ENCODE measurements around the gene IFI35. TPM values are rescaled to one million over a fixed set of nuclear protein-coding genes. Genes with fewer than 3 reads are reported as not detected.

IFI35 gene
- total and polyA plus RNA-seq, 9 of the 15 experiments (the other 6 are each of a cell fraction or from before 2014, with no cell fraction given) = 4.4 to 13.1 (median 10.2) TPM

DNA sequence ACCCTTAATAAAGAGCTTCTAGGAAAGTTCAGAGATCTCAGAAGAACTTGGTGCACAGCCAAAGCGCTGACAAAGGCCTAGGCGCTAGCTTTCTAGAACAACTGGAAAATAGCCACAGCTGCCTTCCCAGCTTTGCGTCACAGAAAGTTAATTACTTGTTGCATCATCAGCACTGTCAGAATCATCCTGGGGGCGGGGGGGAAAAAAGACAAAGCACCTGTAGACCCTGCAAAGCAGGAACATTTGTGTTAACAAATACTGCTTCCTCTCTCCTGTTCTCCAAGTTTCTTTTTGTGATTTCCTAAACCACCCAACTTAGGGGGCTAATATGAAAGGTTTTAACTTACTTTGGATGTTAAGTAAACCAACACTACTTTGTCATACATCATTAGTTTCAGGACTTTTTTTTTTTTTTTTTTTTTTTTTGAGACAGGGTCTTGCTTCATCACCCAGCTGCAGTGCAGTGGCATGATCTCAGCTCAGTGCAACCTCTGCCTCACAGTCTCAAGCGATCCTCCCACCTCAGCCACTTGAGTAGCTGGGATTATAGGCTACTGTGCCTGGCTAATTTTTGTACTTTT, 37.5 kb upstream of the IFI35 start (continued):
- TF ChIP-seq, protein P1, sequence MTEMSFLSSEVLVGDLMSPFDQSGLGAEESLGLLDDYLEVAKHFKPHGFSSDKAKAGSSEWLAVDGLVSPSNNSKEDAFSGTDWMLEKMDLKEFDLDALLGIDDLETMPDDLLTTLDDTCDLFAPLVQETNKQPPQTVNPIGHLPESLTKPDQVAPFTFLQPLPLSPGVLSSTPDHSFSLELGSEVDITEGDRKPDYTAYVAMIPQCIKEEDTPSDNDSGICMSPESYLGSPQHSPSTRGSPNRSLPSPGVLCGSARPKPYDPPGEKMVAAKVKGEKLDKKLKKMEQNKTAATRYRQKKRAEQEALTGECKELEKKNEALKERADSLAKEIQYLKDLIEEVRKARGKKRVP (CRISPR knock-in tag; IDR thresholded peaks at IDR 0.05) = 0 out of 2 replicates have a peak, but pooled peaks have one; percentile 37
- TF ChIP-seq CREM (IDR thresholded peaks at IDR 0.05; ENCODE audit: low read depth) = peak; percentile 73; the same call in 1 of the 2 replicates
- no peak for TF ChIP-seq ZFPM2 (CRISPR knock-in tag; IDR thresholded peaks at IDR 0.05)
- peak; percentile 88 for TF ChIP-seq ATF7 (IDR thresholded peaks at IDR 0.05)
- TF ChIP-seq MEIS2 (IDR thresholded peaks at IDR 0.05; ENCODE audit: partially characterized antibody) = peak; percentile 44
- peak; percentile 10 for TF ChIP-seq TAF9B (IDR thresholded peaks at IDR 0.05; ENCODE audit: partially characterized antibody)
- TF ChIP-seq ATF1 (CRISPR knock-in tag; IDR thresholded peaks at IDR 0.05) = no peak
- TF ChIP-seq ATF1 (tag; IDR thresholded peaks at IDR 0.05) = peak; percentile 77

DNA sequence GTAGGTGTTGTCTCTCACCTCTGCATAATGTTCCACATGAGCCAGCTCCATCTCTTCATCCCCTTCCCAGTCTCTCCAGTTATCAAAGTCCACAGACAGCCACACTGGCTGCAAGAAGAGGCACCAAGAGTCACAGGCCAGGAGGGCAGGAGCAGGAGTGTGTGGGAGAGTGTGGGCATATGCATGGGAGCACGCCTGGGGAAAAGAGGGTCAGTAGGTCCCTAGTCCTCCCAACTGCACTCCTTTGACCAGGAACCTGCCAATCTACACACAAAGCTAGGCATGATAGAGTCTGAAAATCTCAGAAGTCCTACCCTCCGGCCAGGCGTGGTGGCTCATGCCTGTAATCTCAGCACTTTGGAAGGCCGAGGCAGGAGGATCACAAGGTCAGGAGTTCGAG, 35.0 kb upstream of the IFI35 start:
- POLR2A ChIA-PET = interaction anchor here (1.0 to 1.3 kb wide), 3 partner anchors 19 to 53 kb away, joined by 3 to 4 read pairs (median 3); partner anchors contain the start of gene RPL27
- ATAC-seq (no peak), FAIRE-seq (no peak), DNase-seq (ENCODE audit: extremely low read depth in 1 of 4, low spot score in 3 of 4) (no peak)
- H3K9ac ChIP-seq (ENCODE audit: insufficient read depth in 1 of 2, low read depth in 2 of 2, low read length in 2 of 2) = no peak overlapping the region
- H3K27ac ChIP-seq (ENCODE audit: extremely low read depth, low read depth, low read length) = no peak overlapping the region
- H2AFZ ChIP-seq (ENCODE audit: low read depth, low read length) = no peak overlapping the region
- no TSS peak for BruUV-seq (replicated peaks)
- intact Hi-C loops (cut with micrococcal nuclease) (no loop called here), in situ Hi-C loops (cut with MboI) (no loop called here)
- no peaks in the 10 kb centered on the region for H3K9me3 ChIP-seq (replicated peaks; ENCODE audit: control insufficient read depth, insufficient read depth, low read depth, low read length)
- CTCF ChIA-PET (ENCODE audit: low intra/inter-chr PET ratio) = no interaction called here
- H3K79me2 ChIP-seq (ENCODE audit: control insufficient read depth, insufficient read depth, low read length) = no peaks in the 10 kb centered on the region
- H3K27me3 ChIP-seq (ENCODE audit: control insufficient read depth in 2 of 2, insufficient read depth in 2 of 2, low read length in 2 of 2) = no peaks in the 10 kb centered on the region
- H4K20me1 ChIP-seq (replicated peaks; ENCODE audit: control insufficient read depth, insufficient read depth, low read length) = no peaks in the 10 kb centered on the region
- H3K9me1 ChIP-seq (ENCODE audit: control insufficient read depth, insufficient read depth, low read length) = no peaks in the 10 kb centered on the region
- H3K36me3 ChIP-seq (ENCODE audit: control insufficient read depth, insufficient read depth, low read length) = 0 out of 3 replicates have a peak, but pooled peaks cover 3% of the 10 kb centered on the region
- no peak overlapping the region for H3K4me2 ChIP-seq (ENCODE audit: insufficient read depth, low read length)
- peaks cover 6 to 7% of the 10 kb centered on the region in 2 experiments; a peak in 3 of 5 replicates for H3K4me1 ChIP-seq (replicated peaks in 1 of 2; ENCODE audit: control insufficient read depth in 2 of 2, insufficient read depth in 2 of 2, low read length in 2 of 2)
- 72% methylated on average over 5 of the region's 5 CpGs for WGBS (ENCODE audit: insufficient coverage, low coverage, missing lambda C conversion rate)
- no peak overlapping the region for H3K4me3 ChIP-seq
- TF ChIP-seq, protein P2, sequence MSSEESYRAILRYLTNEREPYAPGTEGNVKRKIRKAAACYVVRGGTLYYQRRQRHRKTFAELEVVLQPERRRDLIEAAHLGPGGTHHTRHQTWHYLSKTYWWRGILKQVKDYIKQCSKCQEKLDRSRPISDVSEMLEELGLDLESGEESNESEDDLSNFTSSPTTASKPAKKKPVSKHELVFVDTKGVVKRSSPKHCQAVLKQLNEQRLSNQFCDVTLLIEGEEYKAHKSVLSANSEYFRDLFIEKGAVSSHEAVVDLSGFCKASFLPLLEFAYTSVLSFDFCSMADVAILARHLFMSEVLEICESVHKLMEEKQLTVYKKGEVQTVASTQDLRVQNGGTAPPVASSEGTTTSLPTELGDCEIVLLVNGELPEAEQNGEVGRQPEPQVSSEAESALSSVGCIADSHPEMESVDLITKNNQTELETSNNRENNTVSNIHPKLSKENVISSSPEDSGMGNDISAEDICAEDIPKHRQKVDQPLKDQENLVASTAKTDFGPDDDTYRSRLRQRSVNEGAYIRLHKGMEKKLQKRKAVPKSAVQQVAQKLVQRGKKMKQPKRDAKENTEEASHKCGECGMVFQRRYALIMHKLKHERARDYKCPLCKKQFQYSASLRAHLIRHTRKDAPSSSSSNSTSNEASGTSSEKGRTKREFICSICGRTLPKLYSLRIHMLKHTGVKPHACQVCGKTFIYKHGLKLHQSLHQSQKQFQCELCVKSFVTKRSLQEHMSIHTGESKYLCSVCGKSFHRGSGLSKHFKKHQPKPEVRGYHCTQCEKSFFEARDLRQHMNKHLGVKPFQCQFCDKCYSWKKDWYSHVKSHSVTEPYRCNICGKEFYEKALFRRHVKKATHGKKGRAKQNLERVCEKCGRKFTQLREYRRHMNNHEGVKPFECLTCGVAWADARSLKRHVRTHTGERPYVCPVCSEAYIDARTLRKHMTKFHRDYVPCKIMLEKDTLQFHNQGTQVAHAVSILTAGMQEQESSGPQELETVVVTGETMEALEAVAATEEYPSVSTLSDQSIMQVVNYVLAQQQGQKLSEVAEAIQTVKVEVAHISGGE (CRISPR knock-in tag; IDR thresholded peaks at IDR 0.05) = no peak
- no peak for TF ChIP-seq COPS2 (conservative IDR thresholded peaks at IDR 0.05)
- no peak for TF ChIP-seq JUND (IDR thresholded peaks at IDR 0.05; ENCODE audit: borderline replicate concordance, low read depth, low read length)
- TF ChIP-seq JUND (tag; IDR thresholded peaks at IDR 0.05; ENCODE audit: borderline replicate concordance, low read depth, low read length) = no peak
- TF ChIP-seq POLR2H (tag; IDR thresholded peaks at IDR 0.05; ENCODE audit: low read depth) = no peak
- TF ChIP-seq, protein P3, sequence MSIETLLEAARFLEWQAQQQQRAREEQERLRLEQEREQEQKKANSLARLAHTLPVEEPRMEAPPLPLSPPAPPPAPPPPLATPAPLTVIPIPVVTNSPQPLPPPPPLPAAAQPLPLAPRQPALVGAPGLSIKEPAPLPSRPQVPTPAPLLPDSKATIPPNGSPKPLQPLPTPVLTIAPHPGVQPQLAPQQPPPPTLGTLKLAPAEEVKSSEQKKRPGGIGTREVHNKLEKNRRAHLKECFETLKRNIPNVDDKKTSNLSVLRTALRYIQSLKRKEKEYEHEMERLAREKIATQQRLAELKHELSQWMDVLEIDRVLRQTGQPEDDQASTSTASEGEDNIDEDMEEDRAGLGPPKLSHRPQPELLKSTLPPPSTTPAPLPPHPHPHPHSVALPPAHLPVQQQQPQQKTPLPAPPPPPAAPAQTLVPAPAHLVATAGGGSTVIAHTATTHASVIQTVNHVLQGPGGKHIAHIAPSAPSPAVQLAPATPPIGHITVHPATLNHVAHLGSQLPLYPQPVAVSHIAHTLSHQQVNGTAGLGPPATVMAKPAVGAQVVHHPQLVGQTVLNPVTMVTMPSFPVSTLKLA (conservative IDR thresholded peaks at IDR 0.05) = no peak
- TF ChIP-seq ZNF324 (CRISPR knock-in tag; IDR thresholded peaks at IDR 0.05) = no peak
- TF ChIP-seq ZNF253 (CRISPR knock-in tag; conservative IDR thresholded peaks at IDR 0.05) = no peak
- TF ChIP-seq ZNF695 (CRISPR knock-in tag; IDR thresholded peaks at IDR 0.05) = no peak
